Fibroblast of skin of left quadriceps (primary cell): ENCODE measurements around the gene COL5A2.

ENCODE experiments used
- DNase-seq, 2 experiments: peaks; one replicate each; pipeline ENCODE4 v3.0.0-alpha.2; 2013; ENCODE audit warnings: low read depth in 2 of 2

Gene COL5A2

GRCh38 chr2:189179570-189179950 lies at the start of gene COL5A2:
Gene COL5A2 (minus strand): TSS chr2:189179761. CDS start chr2:189179604, 157 bp downstream.
- peak; percentile 88 for DNase-seq

- no peak for DNase-seq
Observed at GRCh38 chr2:189226017-189226416, 46.5 kb upstream of the COL5A2 start.

- DNase-seq, result no peak
Observed at GRCh38 chr2:189225032-189225431, 45.5 kb upstream of the COL5A2 start.

GRCh38 chr2:189222468-189223105 lies 43.0 kb upstream of the COL5A2 start:
- DNase-seq, result no peak

GRCh38 chr2:189221811-189222467 lies 42.4 kb upstream of the COL5A2 start:
- no peak for DNase-seq

- DNase-seq, result no peak
Observed at GRCh38 chr2:189218236-189218635, 38.7 kb upstream of the COL5A2 start.

- DNase-seq, result peak in 1 of 2 experiments; percentile 39
Observed at GRCh38 chr2:189217541-189217940, 38.0 kb upstream of the COL5A2 start.

- DNase-seq, result no peak
Observed at GRCh38 chr2:189217051-189217450, 37.5 kb upstream of the COL5A2 start.

- no peak for DNase-seq
Observed at GRCh38 chr2:189214484-189214883, 34.9 kb upstream of the COL5A2 start.

GRCh38 chr2:189213250-189213649 lies 33.7 kb upstream of the COL5A2 start:
- no peak for DNase-seq

- peak; percentile 97 for DNase-seq
Observed at GRCh38 chr2:189210250-189211087, 30.9 kb upstream of the COL5A2 start.

- no peak for DNase-seq
Observed at GRCh38 chr2:189208254-189208653, 28.7 kb upstream of the COL5A2 start.

- peak in 1 of 2 experiments; percentile 49 for DNase-seq
Observed at GRCh38 chr2:189204322-189204941, 24.9 kb upstream of the COL5A2 start.

GRCh38 chr2:189203177-189203799 lies 23.7 kb upstream of the COL5A2 start:
- DNase-seq, result no peak

GRCh38 chr2:189199797-189200196 lies 20.2 kb upstream of the COL5A2 start:
- DNase-seq, result no peak

- no peak for DNase-seq
Observed at GRCh38 chr2:189192766-189193165, 13.2 kb upstream of the COL5A2 start.

- no peak for DNase-seq
Observed at GRCh38 chr2:189191766-189192165, 12.2 kb upstream of the COL5A2 start.

GRCh38 chr2:189190685-189191084 lies 11.1 kb upstream of the COL5A2 start:
- DNase-seq, result no peak

- no peak for DNase-seq
Observed at GRCh38 chr2:189188115-189188805, 8.7 kb upstream of the COL5A2 start.

- DNase-seq, result no peak
Observed at GRCh38 chr2:189183170-189183569, 3.6 kb upstream of the COL5A2 start.

- DNase-seq, result no peak
Observed at GRCh38 chr2:189181706-189182105, 2.1 kb upstream of the COL5A2 start.
